ENCODE results near the gene KCNC1.

DNA sequence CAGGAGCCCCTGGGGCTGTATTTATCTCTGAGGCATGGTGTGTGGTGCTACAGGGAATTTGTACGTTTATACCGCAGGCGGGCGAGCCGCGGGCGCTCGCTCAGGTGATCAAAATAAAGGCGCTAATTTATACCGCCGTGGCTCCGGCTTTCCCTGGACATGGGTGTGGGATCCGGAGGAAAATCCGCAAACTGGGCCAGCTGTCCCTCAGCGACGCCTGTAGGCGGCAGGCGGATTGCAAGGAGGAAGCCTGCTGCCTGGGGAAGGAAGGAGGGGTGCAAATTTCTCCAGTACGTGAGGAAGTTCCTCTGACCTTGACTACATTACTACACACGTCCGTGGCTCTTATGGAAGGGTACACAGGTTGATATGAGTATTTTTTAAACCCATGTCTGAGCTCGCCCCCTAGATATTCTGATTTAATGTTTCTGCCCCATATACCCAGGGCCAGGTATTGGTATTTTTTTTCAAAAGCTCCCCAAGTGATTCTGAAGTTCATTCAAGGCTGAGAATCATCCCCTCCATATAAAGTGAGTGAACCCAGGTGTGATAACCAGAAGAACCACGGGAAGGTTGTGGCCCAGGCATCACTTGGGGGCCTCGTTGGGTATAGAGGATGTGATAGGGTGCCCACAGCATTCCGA is 12.5 kb upstream of the KCNC1 start:
- no peak for TF ChIP-seq USF2 (IDR thresholded peaks at IDR 0.05; ENCODE audit: borderline replicate concordance, low read depth, low read length)
- TF ChIP-seq, protein P1, sequence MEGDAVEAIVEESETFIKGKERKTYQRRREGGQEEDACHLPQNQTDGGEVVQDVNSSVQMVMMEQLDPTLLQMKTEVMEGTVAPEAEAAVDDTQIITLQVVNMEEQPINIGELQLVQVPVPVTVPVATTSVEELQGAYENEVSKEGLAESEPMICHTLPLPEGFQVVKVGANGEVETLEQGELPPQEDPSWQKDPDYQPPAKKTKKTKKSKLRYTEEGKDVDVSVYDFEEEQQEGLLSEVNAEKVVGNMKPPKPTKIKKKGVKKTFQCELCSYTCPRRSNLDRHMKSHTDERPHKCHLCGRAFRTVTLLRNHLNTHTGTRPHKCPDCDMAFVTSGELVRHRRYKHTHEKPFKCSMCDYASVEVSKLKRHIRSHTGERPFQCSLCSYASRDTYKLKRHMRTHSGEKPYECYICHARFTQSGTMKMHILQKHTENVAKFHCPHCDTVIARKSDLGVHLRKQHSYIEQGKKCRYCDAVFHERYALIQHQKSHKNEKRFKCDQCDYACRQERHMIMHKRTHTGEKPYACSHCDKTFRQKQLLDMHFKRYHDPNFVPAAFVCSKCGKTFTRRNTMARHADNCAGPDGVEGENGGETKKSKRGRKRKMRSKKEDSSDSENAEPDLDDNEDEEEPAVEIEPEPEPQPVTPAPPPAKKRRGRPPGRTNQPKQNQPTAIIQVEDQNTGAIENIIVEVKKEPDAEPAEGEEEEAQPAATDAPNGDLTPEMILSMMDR (IDR thresholded peaks at IDR 0.05) = peak; percentile 46; the same call in 1 of the 2 replicates
- no peak for TF ChIP-seq TEAD4 (IDR thresholded peaks at IDR 0.05; ENCODE audit: borderline replicate concordance, insufficient read depth)
- TF ChIP-seq EZH2phosphoT487 (IDR thresholded peaks at IDR 0.05; ENCODE audit: borderline replicate concordance, low read depth) = no peak

Data from SK-N-SH (cell line).